ENCODE results near the gene PSMG1. TPM values are rescaled to one million over a fixed set of nuclear protein-coding genes. Genes with fewer than 3 reads are reported as not detected.
"Not testable (repeated sequence)": the region's sequence is repeated elsewhere in the genome, so short reads cannot be mapped to it uniquely, and the experiment has no call there.

PSMG1 gene
- total RNA-seq, 6 experiments from 2014 or later, result 17.1 to 32.4 (median 26.0) TPM

DNA sequence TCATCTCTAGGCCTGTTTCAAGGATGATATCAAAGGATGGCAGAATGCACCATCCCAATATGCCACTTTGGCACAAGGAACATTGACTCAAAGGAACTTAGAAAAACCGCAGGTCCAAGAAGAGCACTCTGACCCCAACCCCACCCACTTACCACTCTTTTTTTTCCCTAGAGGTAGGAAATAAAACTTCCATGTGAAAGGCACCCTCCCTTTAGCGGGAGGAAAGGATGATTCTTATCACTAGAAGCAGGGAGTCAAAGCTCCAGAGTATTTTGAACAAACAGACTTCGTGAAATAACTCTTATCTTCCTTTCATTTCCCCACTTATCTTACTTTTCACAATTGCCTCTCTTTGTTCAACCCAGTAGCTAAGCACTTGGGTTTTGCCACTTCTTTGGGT is 22.2 kb downstream of the PSMG1 start:
- TF ChIP-seq, protein P1, sequence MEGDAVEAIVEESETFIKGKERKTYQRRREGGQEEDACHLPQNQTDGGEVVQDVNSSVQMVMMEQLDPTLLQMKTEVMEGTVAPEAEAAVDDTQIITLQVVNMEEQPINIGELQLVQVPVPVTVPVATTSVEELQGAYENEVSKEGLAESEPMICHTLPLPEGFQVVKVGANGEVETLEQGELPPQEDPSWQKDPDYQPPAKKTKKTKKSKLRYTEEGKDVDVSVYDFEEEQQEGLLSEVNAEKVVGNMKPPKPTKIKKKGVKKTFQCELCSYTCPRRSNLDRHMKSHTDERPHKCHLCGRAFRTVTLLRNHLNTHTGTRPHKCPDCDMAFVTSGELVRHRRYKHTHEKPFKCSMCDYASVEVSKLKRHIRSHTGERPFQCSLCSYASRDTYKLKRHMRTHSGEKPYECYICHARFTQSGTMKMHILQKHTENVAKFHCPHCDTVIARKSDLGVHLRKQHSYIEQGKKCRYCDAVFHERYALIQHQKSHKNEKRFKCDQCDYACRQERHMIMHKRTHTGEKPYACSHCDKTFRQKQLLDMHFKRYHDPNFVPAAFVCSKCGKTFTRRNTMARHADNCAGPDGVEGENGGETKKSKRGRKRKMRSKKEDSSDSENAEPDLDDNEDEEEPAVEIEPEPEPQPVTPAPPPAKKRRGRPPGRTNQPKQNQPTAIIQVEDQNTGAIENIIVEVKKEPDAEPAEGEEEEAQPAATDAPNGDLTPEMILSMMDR (IDR thresholded peaks at IDR 0.05), result no peak
- no peak for TF ChIP-seq POLR2A (IDR thresholded peaks at IDR 0.05)
- Histone ChIP-seq H3K27ac (no peak overlapping the region), H3K27me3 (no peaks in the 10 kb centered on the region), H3K4me3 (no peak overlapping the region), H3K9me3 (peaks cover 0 to 5% (median 1%) of the 10 kb centered on the region in 4 donors), H3K36me3 (no peaks in the 10 kb centered on the region), H3K4me1 (no peaks in the 10 kb centered on the region)
- intact Hi-C loops (cut with DNase I), result no loop called here
- 53% methylated on average over 3 of the region's 3 CpGs for WGBS (ENCODE audit: insufficient coverage, low coverage, low lambda C conversion rate, missing lambda C conversion rate)
- DNase-seq (no peak), ATAC-seq (no peak)

DNA sequence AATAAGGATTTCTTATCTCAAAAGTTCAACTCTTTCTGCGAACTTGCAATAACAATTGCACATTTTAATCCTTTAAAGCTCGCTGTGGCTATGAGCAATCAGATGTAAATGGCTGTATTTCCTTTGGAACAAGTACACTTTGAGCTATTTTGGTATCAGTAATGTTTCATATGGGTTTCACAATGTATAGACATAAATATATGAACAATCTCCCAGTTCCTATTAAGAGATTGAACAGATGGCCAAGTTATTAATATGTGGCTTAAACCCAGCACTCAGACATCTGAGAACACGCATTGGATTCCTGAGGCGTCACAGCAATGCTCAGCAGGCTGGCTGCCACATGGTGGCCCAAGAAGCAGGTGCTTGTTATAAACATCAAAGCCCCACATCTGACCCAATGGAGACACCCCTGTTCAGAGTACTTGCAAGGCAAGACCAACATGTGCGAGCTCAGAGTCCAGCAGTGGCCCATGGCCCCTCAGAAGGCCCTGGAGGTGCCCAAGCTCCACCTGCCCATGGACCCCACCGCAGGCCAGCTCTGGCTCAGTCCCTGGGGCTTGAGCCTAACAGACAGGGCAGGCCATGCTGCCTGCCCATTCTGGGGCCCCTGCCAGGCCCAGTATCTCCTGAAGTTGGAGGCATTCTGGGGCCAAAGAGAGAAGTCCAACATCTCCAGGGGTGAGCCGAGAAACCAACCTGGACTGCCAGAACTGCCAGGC is 23.7 kb downstream of the PSMG1 start:
- no peak overlapping the region for H3K4me3 ChIP-seq
- H3K27me3 ChIP-seq, result no peaks in the 10 kb centered on the region
- peaks cover 0 to 2% (median under 1%) of the 10 kb centered on the region in 4 donors for H3K9me3 ChIP-seq
- no peaks in the 10 kb centered on the region for H3K36me3 ChIP-seq
- DNase-seq (no peak), ATAC-seq (peak in 1 of 4 donors; percentile 45)
- intact Hi-C loops (cut with DNase I), result no loop called here
- H3K4me1 ChIP-seq, result no peaks in the 10 kb centered on the region
- TF ChIP-seq, protein P1 (IDR thresholded peaks at IDR 0.05), result no peak
- no peak overlapping the region for H3K27ac ChIP-seq
- 59% methylated on average over 4 of the region's 7 CpGs for WGBS (ENCODE audit: insufficient coverage, low coverage, low lambda C conversion rate, missing lambda C conversion rate)

DNA sequence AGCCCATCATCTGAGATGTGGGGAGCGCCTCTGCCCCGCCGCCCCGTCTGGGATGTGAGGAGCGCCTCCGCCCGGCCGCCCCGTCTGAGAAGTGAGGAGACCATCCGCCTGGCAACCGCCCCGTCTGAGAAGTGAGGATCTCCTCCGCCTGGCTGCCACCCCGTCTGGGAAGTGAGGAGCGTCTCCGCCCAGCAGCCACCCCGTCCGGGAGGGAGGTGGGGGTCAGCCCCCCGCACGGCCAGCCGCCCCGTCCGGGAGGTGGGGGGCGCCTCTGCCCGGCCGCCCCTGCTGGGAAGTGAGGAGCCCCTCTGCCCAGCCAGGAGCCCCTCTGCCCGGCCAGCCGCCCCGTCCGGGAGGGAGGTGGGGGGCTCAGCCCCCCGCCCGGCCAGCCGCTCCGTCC is 26.0 kb downstream of the PSMG1 start:
- H3K4me1 ChIP-seq; intact Hi-C loops (cut with DNase I); DNase-seq; ATAC-seq; H3K27ac ChIP-seq; H3K36me3 ChIP-seq; H3K9me3 ChIP-seq; H3K27me3 ChIP-seq; H3K4me3 ChIP-seq: not testable (repeated sequence)
- 100% methylated on average over 2 of the region's 34 CpGs for WGBS (ENCODE audit: insufficient coverage, low coverage, low lambda C conversion rate, missing lambda C conversion rate)

DNA sequence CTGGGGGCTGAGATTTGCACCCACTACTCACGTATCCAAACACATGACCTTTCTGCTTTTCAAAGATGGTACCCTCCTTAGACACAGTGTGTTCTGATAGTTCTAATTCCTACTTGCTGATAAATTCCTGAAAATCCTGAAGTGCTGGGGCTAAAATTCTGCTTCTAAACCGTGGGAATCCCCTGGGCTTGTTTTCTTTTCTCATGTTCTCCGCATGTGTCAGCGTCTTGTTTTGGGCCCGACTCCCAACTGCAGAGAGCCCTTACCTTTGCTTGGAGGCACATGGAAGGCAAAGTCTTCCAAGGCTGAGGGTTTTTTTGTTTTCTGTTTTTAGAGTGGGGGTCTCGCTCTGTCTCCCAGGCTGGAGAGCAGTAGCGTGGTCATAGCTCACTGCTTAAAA is 27.2 kb downstream of the PSMG1 start:
- Histone ChIP-seq H3K36me3 (no peaks in the 10 kb centered on the region), H3K27me3 (no peaks in the 10 kb centered on the region), H3K9me3 (no peaks in the 10 kb centered on the region), H3K27ac (no peak overlapping the region), H3K4me3 (no peak overlapping the region), H3K4me1 (no peaks in the 10 kb centered on the region)
- 91% methylated on average over 5 of the region's 7 CpGs for WGBS (ENCODE audit: insufficient coverage, low coverage, low lambda C conversion rate, missing lambda C conversion rate)
- intact Hi-C loops (cut with DNase I), result no loop called here
- TF ChIP-seq POLR2A (IDR thresholded peaks at IDR 0.05), result no peak
- TF ChIP-seq, protein P1 (IDR thresholded peaks at IDR 0.05), result no peak
- DNase-seq, result no peak
- ATAC-seq, result no peak

DNA sequence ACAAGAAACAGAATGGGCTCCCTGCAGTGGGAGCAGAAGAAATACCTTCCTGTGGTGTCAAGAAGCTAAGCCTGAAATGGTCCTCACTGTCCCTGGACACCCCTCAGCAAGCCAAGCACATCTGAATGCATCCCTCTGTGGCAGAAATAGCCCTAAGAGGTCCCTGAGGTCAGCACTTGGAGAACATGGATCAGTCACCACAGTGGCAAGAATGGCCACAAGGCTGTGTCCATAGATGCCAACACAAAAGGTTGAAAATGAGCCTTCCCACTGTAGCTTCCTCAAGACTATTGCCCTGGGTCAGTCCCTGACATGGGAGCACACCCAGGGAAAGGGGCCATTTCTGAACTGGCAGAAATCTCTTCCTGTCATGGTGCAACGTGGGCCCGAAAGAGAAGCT is 27.7 kb downstream of the PSMG1 start:
- Histone ChIP-seq H3K27ac (no peak overlapping the region), H3K4me3 (no peak overlapping the region), H3K4me1 (no peaks in the 10 kb centered on the region), H3K27me3 (no peaks in the 10 kb centered on the region), H3K36me3 (no peaks in the 10 kb centered on the region), H3K9me3 (no peaks in the 10 kb centered on the region)
- DNase-seq (no peak), ATAC-seq (no peak)
- TF ChIP-seq, protein P1 (IDR thresholded peaks at IDR 0.05), result no peak
- TF ChIP-seq POLR2A (IDR thresholded peaks at IDR 0.05), result no peak
- intact Hi-C loops (cut with DNase I), result no loop called here
- 60% methylated on average over 1 of the region's 2 CpGs for whole genome bisulfite sequencing (ENCODE audit: insufficient coverage, low coverage, low lambda C conversion rate, missing lambda C conversion rate)
